OCI-LY1 (cell line): ENCODE data around the gene GAPDH.
"Not testable (repeated sequence)": the region's sequence is repeated elsewhere in the genome, so short reads cannot be mapped to it uniquely, and the experiment has no call there.

Source experiments
- H2AFZ ChIP-seq: fragments of 200-600 bp; sonication (generic), shearing (Covaris generic); 2 replicates; pipeline ENCODE4 v1.6.0; 2014; ENCODE audit warnings: antibody characterized with exemption, mild to moderate bottlenecking, low read length
- H3F3A ChIP-seq: fragments of 200-600 bp; sonication (generic), shearing (Covaris generic); 2 replicates; pipeline ENCODE4 v1.6.0; 2014; ENCODE audit warnings: mild to moderate bottlenecking, antibody characterized with exemption, low read length, moderate library complexity; ENCODE audit not compliant: insufficient read depth
- H3K27ac ChIP-seq: fragments of 200-600 bp; sonication (generic); 2 replicates; pipeline ENCODE4 v1.5.1; 2014; ENCODE audit warnings: low read length, mixed run types, mild to moderate bottlenecking, low read depth; ENCODE audit not compliant: poor library complexity, severe bottlenecking
- H3K27me3 ChIP-seq: fragments of 200-600 bp; sonication (generic); 2 replicates; pipeline ENCODE4 v1.6.0; 2014; ENCODE audit warnings: antibody characterized with exemption, mild to moderate bottlenecking, low read length, moderate library complexity; ENCODE audit not compliant: insufficient read depth
- H3K36me3 ChIP-seq: fragments of 200-600 bp; sonication (generic); 2 replicates; pipeline ENCODE4 v1.6.1; 2014; ENCODE audit warnings: mild to moderate bottlenecking, antibody characterized with exemption, low read length, moderate library complexity, mixed read lengths; ENCODE audit not compliant: insufficient read depth
- H3K4me1 ChIP-seq: fragments of 200-600 bp; sonication (generic); 2 replicates; pipeline ENCODE4 v1.5.1; 2014; ENCODE audit warnings: mild to moderate bottlenecking, low read length, moderate library complexity; ENCODE audit not compliant: insufficient read depth, severe bottlenecking
- H3K4me2 ChIP-seq: fragments of 200-600 bp; sonication (generic), shearing (Covaris generic); 2 replicates; pipeline ENCODE4 v1.6.1; 2014; ENCODE audit warnings: low read length
- H3K4me3 ChIP-seq: fragments of 200-600 bp; sonication (generic); 2 replicates; pipeline ENCODE4 v1.5.1; 2014; ENCODE audit warnings: low read length, low read depth, mild to moderate bottlenecking, mixed read lengths; ENCODE audit not compliant: poor library complexity, severe bottlenecking
- H3K79me2 ChIP-seq: fragments of 200-600 bp; shearing (Covaris generic); 2 replicates; pipeline ENCODE4 v1.6.1; 2016; ENCODE audit warnings: mixed run types, low read length, mixed read lengths; ENCODE audit not compliant: insufficient read depth
- H3K9ac ChIP-seq: fragments of 200-600 bp; sonication (generic), shearing (Covaris generic); 2 replicates; pipeline ENCODE4 v1.6.1; 2014; ENCODE audit warnings: mild to moderate bottlenecking, low read length, mixed read lengths
- H3K9me2 ChIP-seq: fragments of 200-600 bp; sonication (generic), shearing (Covaris generic); 2 replicates; pipeline ENCODE4 v1.6.1; 2014; ENCODE audit warnings: low read depth, mild to moderate bottlenecking, low read length, mixed read lengths
- H3K9me3 ChIP-seq: fragments of 200-600 bp; shearing (Covaris generic); 2 replicates; pipeline ENCODE4 v1.6.1; 2014; ENCODE audit warnings: low read length, mixed read lengths
- H4K20me1 ChIP-seq: fragments of 200-600 bp; sonication (generic), shearing (Covaris generic); 2 replicates; pipeline ENCODE4 v1.6.0; 2016; ENCODE audit warnings: mild to moderate bottlenecking, low read length; ENCODE audit not compliant: insufficient read depth
- CTCF ChIP-seq: fragments of 200-600 bp; sonication (generic), shearing (Covaris generic); IDR thresholded peaks from 2 replicates; pipeline ENCODE4 v1.5.1; 2017; ENCODE audit warnings: mild to moderate bottlenecking, antibody characterized with exemption, low read length, moderate library complexity, mixed read lengths
- EZH2 ChIP-seq: fragments of 200-600 bp; sonication (generic), shearing (Covaris generic); IDR thresholded peaks from 2 replicates; pipeline ENCODE4 v1.8.0; 2017; ENCODE audit warnings: borderline replicate concordance, mixed run types, mild to moderate bottlenecking, antibody characterized with exemption, low read length, moderate library complexity, mixed read lengths

The GAPDH gene

GRCh38 chr12:6584293-6584692 is 50.0 kb downstream of the GAPDH start:
- H4K20me1 ChIP-seq, result no peaks in the 10 kb centered on the region
- H3F3A ChIP-seq, result no peaks in the 10 kb centered on the region
- H3K4me1 ChIP-seq, result no peaks in the 10 kb centered on the region
- H3K4me2 ChIP-seq, result no peak overlapping the region
- no peaks in the 10 kb centered on the region for H3K9me2 ChIP-seq
- TF ChIP-seq CTCF (no peak), EZH2 (no peak)
- no peak overlapping the region for H2AFZ ChIP-seq
- no peaks in the 10 kb centered on the region for H3K79me2 ChIP-seq
- H3K36me3 ChIP-seq, result peaks cover 93% of the 10 kb centered on the region
- no peak overlapping the region for H3K9ac ChIP-seq
- H3K27me3 ChIP-seq, result no peaks in the 10 kb centered on the region
- no peak overlapping the region for H3K4me3 ChIP-seq
- H3K27ac ChIP-seq, result no peak overlapping the region
- H3K9me3 ChIP-seq, result no peaks in the 10 kb centered on the region

GRCh38 chr12:6586569-6586968 is 52.3 kb downstream of the GAPDH start:
- not testable (repeated sequence) for H2AFZ ChIP-seq, H3K27me3 ChIP-seq, H4K20me1 ChIP-seq, H3K79me2 ChIP-seq, H3K9ac ChIP-seq, H3K9me3 ChIP-seq, H3K4me1 ChIP-seq, H3K27ac ChIP-seq, H3F3A ChIP-seq, H3K4me2 ChIP-seq, H3K9me2 ChIP-seq, H3K4me3 ChIP-seq
- H3K36me3 ChIP-seq, result peaks cover 97% of the 10 kb centered on the region
